GM23338 (cell line): ENCODE measurements around the gene TMEM141. TPM values are rescaled to one million over a fixed set of nuclear protein-coding genes. Genes with fewer than 3 reads are reported as not detected.

Experiments
- ATAC-seq: fragments of 200-7000 bp; cut with Tn5 transposase; 3 replicates; pipeline ENCODE4 v1.9.1; 2020
- DNase-seq: peaks from one replicate; pipeline ENCODE4 v3.0.0-alpha.2; 2015; ENCODE audit warnings: low spot score
- H2AFZ ChIP-seq: fragments of 200-600 bp; sonication (generic); 2 replicates; pipeline ENCODE4 v1.8.0; 2016; ENCODE audit warnings: antibody characterized with exemption, mild to moderate bottlenecking, moderate library complexity
- H3F3A ChIP-seq: fragments of 200-600 bp; sonication (generic); replicated peaks from 2 replicates; pipeline ENCODE4 v1.8.0; 2017; ENCODE audit warnings: antibody characterized with exemption, mixed run types, low read depth
- H3K27ac ChIP-seq: fragments of 200-600 bp; sonication (generic); 2 replicates; pipeline ENCODE4 v1.6.1; 2016; ENCODE audit warnings: low read depth
- H3K27me3 ChIP-seq: fragments of 200-600 bp; sonication (generic); 2 replicates; pipeline ENCODE4 v1.8.0; 2016; ENCODE audit warnings: mild to moderate bottlenecking, mixed run types, moderate library complexity; ENCODE audit not compliant: insufficient read depth
- H3K36me3 ChIP-seq: fragments of 200-600 bp; sonication (generic); 2 replicates; pipeline ENCODE4 v1.8.0; 2016; ENCODE audit warnings: mild to moderate bottlenecking; ENCODE audit not compliant: insufficient read depth
- H3K4me1 ChIP-seq: fragments of 200-600 bp; sonication (generic); 2 replicates; pipeline ENCODE4 v1.8.0; 2016; ENCODE audit warnings: mild to moderate bottlenecking, moderate library complexity; ENCODE audit not compliant: insufficient read depth
- H3K4me2 ChIP-seq: fragments of 200-600 bp; sonication (generic); 2 replicates; pipeline ENCODE4 v1.7.1; 2017; ENCODE audit warnings: mixed run types
- H3K4me3 ChIP-seq: fragments of 200-600 bp; sonication (generic); 2 replicates; pipeline ENCODE4 v1.6.1; 2016; ENCODE audit warnings: mixed run types
- H3K79me2 ChIP-seq: fragments of 200-600 bp; sonication (generic); replicated peaks from 2 replicates; pipeline ENCODE4 v1.8.0; 2017; ENCODE audit warnings: mild to moderate bottlenecking; ENCODE audit not compliant: insufficient read depth
- H3K9me2 ChIP-seq: fragments of 200-600 bp; sonication (generic); 2 replicates; pipeline ENCODE4 v1.8.0; 2017; ENCODE audit not compliant: insufficient read depth
- H4K20me1 ChIP-seq: fragments of 200-600 bp; sonication (generic); replicated peaks from 2 replicates; pipeline ENCODE4 v1.8.0; 2017; ENCODE audit warnings: mild to moderate bottlenecking; ENCODE audit not compliant: insufficient read depth
- H3K27ac Mint-ChIP-seq: 2 replicates; pipeline ENCODE4 v1.8.0; 2020; ENCODE audit warnings: inconsistent platforms, mild to moderate bottlenecking, moderate library complexity, mixed read lengths
- H3K27me3 Mint-ChIP-seq: 3 replicates; pipeline ENCODE4 v1.8.0; 2022; ENCODE audit warnings: low read depth, mild to moderate bottlenecking, moderate library complexity, mixed read lengths, inconsistent platforms; ENCODE audit not compliant: insufficient read depth, poor library complexity
- H3K36me3 Mint-ChIP-seq: 3 replicates; pipeline ENCODE4 v1.8.0; 2021; ENCODE audit warnings: low read depth, mild to moderate bottlenecking, inconsistent platforms, moderate library complexity, mixed read lengths
- H3K4me1 Mint-ChIP-seq: 3 replicates; pipeline ENCODE4 v1.8.0; 2020; ENCODE audit warnings: mild to moderate bottlenecking, inconsistent platforms, mixed read lengths
- H3K4me3 Mint-ChIP-seq: 3 replicates; pipeline ENCODE4 v1.8.0; 2021; ENCODE audit warnings: moderate library complexity, mild to moderate bottlenecking, inconsistent platforms, mixed read lengths
- H3K9me3 Mint-ChIP-seq: 3 replicates; pipeline ENCODE4 v1.8.0; 2020; ENCODE audit warnings: moderate library complexity, mild to moderate bottlenecking, inconsistent platforms, mixed read lengths
- EZH2phosphoT487 ChIP-seq: fragments of 200-600 bp; sonication (generic); IDR thresholded peaks from one replicate; pipeline ENCODE4 v1.8.1; 2018; ENCODE audit warnings: antibody characterized with exemption; ENCODE audit not compliant: unreplicated experiment
- JUNB ChIP-seq: IDR thresholded peaks from one replicate; pipeline ENCODE4 v1.6.1; 2016; ENCODE audit warnings: antibody characterized with exemption; ENCODE audit not compliant: unreplicated experiment
- NANOG ChIP-seq: IDR thresholded peaks from 2 replicates; pipeline ENCODE4 v1.6.1; 2016; ENCODE audit warnings: antibody characterized with exemption, borderline replicate concordance
- POLR2AphosphoS5 ChIP-seq: IDR thresholded peaks from 2 replicates; pipeline ENCODE4 v1.6.1; 2016; ENCODE audit warnings: antibody characterized with exemption, low read depth
- ZNF114 ChIP-seq: fragments of 250-450 bp; sonication (Bioruptor Pico); IDR thresholded peaks from 2 replicates; pipeline ENCODE4 v1.5.0; 2020; ENCODE audit warnings: mild to moderate bottlenecking, moderate library complexity
- polyA plus RNA-seq: library from polyadenylated mRNA; unstranded; fragments of >200 nt; fragmentation: Nextera tagmentation; extraction: Ambion mirVana; gene quantifications from 2 replicates; pipeline ENCODE4 v1.2.1, GENCODE V29; 2016
- total RNA-seq: library from RNA; depleted of rRNA; stranded (reverse); fragments of >200 nt; shearing (Covaris generic); gene quantifications from 2 replicates; pipeline ENCODE4 v1.2.3, GENCODE V29; 2014
- TF ChIP-seq, protein P1 (sequence below): IDR thresholded peaks from one replicate; pipeline ENCODE4 v1.6.1; 2018; ENCODE audit warnings: antibody characterized with exemption; ENCODE audit not compliant: unreplicated experiment
- TF ChIP-seq, protein P2 (sequence below): fragments of 250-450 bp; sonication (Bioruptor Pico); IDR thresholded peaks from 2 replicates; pipeline ENCODE4 v1.5.0; 2020; ENCODE audit warnings: mild to moderate bottlenecking, moderate library complexity
- TF ChIP-seq, protein P3 (sequence below), 2 experiments: fragments of 200-600 bp in 1 of 2; sonication (generic) in 1 of 2; conservative IDR thresholded peaks; 2 replicates each; pipeline versions ENCODE4 v1.5.1 to v1.6.1; 2016 to 2017; ENCODE audit warnings: antibody characterized with exemption in 2 of 2, low read depth in 2 of 2, mild to moderate bottlenecking in 2 of 2, moderate library complexity in 1 of 2
- TF ChIP-seq, protein P4 (sequence below): IDR thresholded peaks from 2 replicates; pipeline ENCODE4 v1.6.1; 2016; ENCODE audit warnings: antibody characterized with exemption

The TMEM141 gene
- total and polyA plus RNA-seq, 2 experiments from 2014 or later: 71.4 to 90.5 TPM

DNA sequence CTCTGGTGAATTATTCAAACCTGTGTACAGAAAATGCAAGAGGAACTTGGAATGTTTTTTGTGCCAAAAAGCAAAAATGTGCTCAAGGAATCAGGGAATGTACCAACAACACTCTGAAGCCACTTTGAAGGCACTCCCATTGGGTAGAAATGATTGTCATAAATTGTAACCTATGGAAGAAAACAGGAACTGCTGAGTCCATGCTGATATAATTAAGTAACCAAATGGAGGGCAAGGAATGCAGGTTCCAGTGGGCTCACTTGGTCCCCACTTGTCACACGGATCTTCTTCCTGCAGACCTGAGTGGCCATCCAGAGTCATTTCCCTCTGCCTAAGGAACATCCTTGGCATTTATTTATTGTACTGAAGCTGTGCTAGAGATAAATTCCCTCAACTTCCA, 39.9 kb upstream of the TMEM141 start:
- ATAC-seq: no peak
- H3K4me1 Mint-ChIP-seq: no peaks in the 10 kb centered on the region; the same call in 2 of the 3 replicates
- H3K27ac Mint-ChIP-seq: no peak overlapping the region

DNA sequence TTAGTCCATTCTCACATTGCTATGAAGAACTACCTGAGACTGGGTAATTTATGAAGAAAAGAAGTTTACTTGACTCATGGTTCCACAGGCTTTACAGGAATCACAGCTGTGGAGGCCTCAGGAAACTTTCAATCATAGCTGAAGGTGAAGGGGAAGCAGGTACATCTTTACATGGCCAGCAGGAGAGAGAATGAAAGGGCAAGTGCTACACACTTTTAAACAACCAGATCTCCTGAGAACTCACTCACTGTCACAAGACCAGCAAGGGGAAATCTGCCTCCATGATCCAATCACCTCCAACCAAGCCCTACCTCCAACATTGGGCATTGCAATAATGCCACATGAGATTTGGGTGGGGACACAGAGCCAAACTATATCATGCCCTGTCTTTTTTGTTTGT, 39.3 kb upstream of the TMEM141 start:
- no peak overlapping the region for H3K4me3 ChIP-seq
- no peaks in the 10 kb centered on the region for H3K27me3 ChIP-seq
- no peak overlapping the region for H3K4me2 ChIP-seq
- H2AFZ ChIP-seq: no peak overlapping the region
- DNase-seq (no peak), ATAC-seq (no peak)
- H3K4me1 Mint-ChIP-seq: no peaks in the 10 kb centered on the region; the same call in 2 of the 3 replicates
- peaks cover 5% of the 10 kb centered on the region for H3K27me3 Mint-ChIP-seq
- no peak for TF ChIP-seq ZNF114 (CRISPR knock-in tag)
- TF ChIP-seq, protein P1, sequence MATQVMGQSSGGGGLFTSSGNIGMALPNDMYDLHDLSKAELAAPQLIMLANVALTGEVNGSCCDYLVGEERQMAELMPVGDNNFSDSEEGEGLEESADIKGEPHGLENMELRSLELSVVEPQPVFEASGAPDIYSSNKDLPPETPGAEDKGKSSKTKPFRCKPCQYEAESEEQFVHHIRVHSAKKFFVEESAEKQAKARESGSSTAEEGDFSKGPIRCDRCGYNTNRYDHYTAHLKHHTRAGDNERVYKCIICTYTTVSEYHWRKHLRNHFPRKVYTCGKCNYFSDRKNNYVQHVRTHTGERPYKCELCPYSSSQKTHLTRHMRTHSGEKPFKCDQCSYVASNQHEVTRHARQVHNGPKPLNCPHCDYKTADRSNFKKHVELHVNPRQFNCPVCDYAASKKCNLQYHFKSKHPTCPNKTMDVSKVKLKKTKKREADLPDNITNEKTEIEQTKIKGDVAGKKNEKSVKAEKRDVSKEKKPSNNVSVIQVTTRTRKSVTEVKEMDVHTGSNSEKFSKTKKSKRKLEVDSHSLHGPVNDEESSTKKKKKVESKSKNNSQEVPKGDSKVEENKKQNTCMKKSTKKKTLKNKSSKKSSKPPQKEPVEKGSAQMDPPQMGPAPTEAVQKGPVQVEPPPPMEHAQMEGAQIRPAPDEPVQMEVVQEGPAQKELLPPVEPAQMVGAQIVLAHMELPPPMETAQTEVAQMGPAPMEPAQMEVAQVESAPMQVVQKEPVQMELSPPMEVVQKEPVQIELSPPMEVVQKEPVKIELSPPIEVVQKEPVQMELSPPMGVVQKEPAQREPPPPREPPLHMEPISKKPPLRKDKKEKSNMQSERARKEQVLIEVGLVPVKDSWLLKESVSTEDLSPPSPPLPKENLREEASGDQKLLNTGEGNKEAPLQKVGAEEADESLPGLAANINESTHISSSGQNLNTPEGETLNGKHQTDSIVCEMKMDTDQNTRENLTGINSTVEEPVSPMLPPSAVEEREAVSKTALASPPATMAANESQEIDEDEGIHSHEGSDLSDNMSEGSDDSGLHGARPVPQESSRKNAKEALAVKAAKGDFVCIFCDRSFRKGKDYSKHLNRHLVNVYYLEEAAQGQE: no peak
- no peak for TF ChIP-seq JUNB
- TF ChIP-seq, protein P2, sequence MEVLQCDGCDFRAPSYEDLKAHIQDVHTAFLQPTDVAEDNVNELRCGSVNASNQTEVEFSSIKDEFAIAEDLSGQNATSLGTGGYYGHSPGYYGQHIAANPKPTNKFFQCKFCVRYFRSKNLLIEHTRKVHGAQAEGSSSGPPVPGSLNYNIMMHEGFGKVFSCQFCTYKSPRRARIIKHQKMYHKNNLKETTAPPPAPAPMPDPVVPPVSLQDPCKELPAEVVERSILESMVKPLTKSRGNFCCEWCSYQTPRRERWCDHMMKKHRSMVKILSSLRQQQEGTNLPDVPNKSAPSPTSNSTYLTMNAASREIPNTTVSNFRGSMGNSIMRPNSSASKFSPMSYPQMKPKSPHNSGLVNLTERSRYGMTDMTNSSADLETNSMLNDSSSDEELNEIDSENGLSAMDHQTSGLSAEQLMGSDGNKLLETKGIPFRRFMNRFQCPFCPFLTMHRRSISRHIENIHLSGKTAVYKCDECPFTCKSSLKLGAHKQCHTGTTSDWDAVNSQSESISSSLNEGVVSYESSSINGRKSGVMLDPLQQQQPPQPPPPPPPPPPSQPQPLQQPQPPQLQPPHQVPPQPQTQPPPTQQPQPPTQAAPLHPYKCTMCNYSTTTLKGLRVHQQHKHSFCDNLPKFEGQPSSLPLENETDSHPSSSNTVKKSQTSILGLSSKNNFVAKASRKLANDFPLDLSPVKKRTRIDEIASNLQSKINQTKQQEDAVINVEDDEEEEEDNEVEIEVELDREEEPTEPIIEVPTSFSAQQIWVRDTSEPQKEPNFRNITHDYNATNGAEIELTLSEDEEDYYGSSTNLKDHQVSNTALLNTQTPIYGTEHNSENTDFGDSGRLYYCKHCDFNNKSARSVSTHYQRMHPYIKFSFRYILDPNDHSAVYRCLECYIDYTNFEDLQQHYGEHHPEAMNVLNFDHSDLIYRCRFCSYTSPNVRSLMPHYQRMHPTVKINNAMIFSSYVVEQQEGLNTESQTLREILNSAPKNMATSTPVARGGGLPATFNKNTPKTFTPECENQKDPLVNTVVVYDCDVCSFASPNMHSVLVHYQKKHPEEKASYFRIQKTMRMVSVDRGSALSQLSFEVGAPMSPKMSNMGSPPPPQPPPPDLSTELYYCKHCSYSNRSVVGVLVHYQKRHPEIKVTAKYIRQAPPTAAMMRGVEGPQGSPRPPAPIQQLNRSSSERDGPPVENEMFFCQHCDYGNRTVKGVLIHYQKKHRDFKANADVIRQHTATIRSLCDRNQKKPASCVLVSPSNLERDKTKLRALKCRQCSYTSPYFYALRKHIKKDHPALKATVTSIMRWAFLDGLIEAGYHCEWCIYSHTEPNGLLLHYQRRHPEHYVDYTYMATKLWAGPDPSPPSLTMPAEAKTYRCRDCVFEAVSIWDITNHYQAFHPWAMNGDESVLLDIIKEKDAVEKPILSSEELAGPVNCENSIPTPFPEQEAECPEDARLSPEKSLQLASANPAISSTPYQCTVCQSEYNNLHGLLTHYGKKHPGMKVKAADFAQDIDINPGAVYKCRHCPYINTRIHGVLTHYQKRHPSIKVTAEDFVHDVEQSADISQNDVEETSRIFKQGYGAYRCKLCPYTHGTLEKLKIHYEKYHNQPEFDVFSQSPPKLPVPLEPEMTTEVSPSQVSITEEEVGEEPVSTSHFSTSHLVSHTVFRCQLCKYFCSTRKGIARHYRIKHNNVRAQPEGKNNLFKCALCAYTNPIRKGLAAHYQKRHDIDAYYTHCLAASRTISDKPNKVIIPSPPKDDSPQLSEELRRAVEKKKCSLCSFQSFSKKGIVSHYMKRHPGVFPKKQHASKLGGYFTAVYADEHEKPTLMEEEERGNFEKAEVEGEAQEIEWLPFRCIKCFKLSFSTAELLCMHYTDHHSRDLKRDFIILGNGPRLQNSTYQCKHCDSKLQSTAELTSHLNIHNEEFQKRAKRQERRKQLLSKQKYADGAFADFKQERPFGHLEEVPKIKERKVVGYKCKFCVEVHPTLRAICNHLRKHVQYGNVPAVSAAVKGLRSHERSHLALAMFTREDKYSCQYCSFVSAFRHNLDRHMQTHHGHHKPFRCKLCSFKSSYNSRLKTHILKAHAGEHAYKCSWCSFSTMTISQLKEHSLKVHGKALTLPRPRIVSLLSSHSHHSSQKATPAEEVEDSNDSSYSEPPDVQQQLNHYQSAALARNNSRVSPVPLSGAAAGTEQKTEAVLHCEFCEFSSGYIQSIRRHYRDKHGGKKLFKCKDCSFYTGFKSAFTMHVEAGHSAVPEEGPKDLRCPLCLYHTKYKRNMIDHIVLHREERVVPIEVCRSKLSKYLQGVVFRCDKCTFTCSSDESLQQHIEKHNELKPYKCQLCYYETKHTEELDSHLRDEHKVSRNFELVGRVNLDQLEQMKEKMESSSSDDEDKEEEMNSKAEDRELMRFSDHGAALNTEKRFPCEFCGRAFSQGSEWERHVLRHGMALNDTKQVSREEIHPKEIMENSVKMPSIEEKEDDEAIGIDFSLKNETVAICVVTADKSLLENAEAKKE (CRISPR knock-in tag): no peak
- TF ChIP-seq, protein P3, sequence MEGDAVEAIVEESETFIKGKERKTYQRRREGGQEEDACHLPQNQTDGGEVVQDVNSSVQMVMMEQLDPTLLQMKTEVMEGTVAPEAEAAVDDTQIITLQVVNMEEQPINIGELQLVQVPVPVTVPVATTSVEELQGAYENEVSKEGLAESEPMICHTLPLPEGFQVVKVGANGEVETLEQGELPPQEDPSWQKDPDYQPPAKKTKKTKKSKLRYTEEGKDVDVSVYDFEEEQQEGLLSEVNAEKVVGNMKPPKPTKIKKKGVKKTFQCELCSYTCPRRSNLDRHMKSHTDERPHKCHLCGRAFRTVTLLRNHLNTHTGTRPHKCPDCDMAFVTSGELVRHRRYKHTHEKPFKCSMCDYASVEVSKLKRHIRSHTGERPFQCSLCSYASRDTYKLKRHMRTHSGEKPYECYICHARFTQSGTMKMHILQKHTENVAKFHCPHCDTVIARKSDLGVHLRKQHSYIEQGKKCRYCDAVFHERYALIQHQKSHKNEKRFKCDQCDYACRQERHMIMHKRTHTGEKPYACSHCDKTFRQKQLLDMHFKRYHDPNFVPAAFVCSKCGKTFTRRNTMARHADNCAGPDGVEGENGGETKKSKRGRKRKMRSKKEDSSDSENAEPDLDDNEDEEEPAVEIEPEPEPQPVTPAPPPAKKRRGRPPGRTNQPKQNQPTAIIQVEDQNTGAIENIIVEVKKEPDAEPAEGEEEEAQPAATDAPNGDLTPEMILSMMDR (conservative IDR thresholded peaks at IDR 0.05; ENCODE audit: low read depth in 2 of 2): no peak
- TF ChIP-seq POLR2AphosphoS5: no peak
- no peak for TF ChIP-seq NANOG
- H3K9me3 Mint-ChIP-seq: peaks cover 28% of the 10 kb centered on the region
- H3K27ac Mint-ChIP-seq: no peak overlapping the region
- no peaks in the 10 kb centered on the region for H3K36me3 ChIP-seq
- peaks cover 3% of the 10 kb centered on the region; the same call in 2 of the 3 replicates for H3K36me3 Mint-ChIP-seq
- no peak overlapping the region for H3K27ac ChIP-seq
- no peak overlapping the region for H3K4me3 Mint-ChIP-seq
- no peaks in the 10 kb centered on the region for H3K4me1 ChIP-seq
- no peaks in the 10 kb centered on the region for H3K79me2 ChIP-seq
- no peaks in the 10 kb centered on the region for H3K9me2 ChIP-seq
- no peaks in the 10 kb centered on the region for H4K20me1 ChIP-seq
- no peaks in the 10 kb centered on the region for H3F3A ChIP-seq

More for the DNA sequence above, 39.9 kb upstream of the TMEM141 start:
- Histone ChIP-seq H3K4me3 (no peak overlapping the region), H3K79me2 (no peaks in the 10 kb centered on the region), H3K27ac (no peak overlapping the region), H3F3A (no peaks in the 10 kb centered on the region), H3K4me1 (no peaks in the 10 kb centered on the region), H3K9me2 (no peaks in the 10 kb centered on the region), H2AFZ (no peak overlapping the region), H4K20me1 (no peaks in the 10 kb centered on the region), H3K27me3 (no peaks in the 10 kb centered on the region), H3K36me3 (no peaks in the 10 kb centered on the region), H3K4me2 (no peak overlapping the region)
- TF ChIP-seq, protein P4, sequence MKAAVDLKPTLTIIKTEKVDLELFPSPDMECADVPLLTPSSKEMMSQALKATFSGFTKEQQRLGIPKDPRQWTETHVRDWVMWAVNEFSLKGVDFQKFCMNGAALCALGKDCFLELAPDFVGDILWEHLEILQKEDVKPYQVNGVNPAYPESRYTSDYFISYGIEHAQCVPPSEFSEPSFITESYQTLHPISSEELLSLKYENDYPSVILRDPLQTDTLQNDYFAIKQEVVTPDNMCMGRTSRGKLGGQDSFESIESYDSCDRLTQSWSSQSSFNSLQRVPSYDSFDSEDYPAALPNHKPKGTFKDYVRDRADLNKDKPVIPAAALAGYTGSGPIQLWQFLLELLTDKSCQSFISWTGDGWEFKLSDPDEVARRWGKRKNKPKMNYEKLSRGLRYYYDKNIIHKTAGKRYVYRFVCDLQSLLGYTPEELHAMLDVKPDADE: no peak
- TF ChIP-seq EZH2phosphoT487: no peak
- Mint-ChIP-seq H3K9me3 (peaks cover 25% of the 10 kb centered on the region), H3K27me3 (peaks cover 5% of the 10 kb centered on the region), H3K36me3 (peaks cover 3% of the 10 kb centered on the region; the same call in 2 of the 3 replicates), H3K4me3 (no peak overlapping the region)
- DNase-seq: no peak
